Ascending aorta (tissue), 2 donors: ENCODE results near the gene LHX6. TPM values are rescaled to one million over a fixed set of nuclear protein-coding genes. Genes with fewer than 3 reads are reported as not detected.

ENCODE experiments used
- DNase-seq, 2 donors: peaks; one replicate each; pipeline ENCODE4 v3.0.0-alpha.2; 2019; ENCODE audit warnings: low spot score in 2 of 2
- H3K27ac ChIP-seq, 2 donors: fragments of 200-600 bp; sonication (generic); one replicate each; pipeline ENCODE4 v1.5.1; 2016 to 2017; ENCODE audit warnings: mild to moderate bottlenecking in 1 of 2
- H3K27me3 ChIP-seq: fragments of 200-600 bp; sonication (generic); one replicate; pipeline ENCODE4 v1.5.1; 2017
- H3K36me3 ChIP-seq, 2 donors: fragments of 200-600 bp; sonication (generic); one replicate each; pipeline ENCODE4 v1.5.1; 2016
- H3K4me1 ChIP-seq, 2 donors: fragments of 200-600 bp; sonication (generic); one replicate each; pipeline ENCODE4 v1.5.1; 2016 to 2017; ENCODE audit warnings: mild to moderate bottlenecking in 1 of 2
- H3K4me3 ChIP-seq, 2 donors: fragments of 200-600 bp; sonication (generic); one replicate each; pipeline ENCODE4 v1.5.1; 2016 to 2017; ENCODE audit warnings: mild to moderate bottlenecking in 1 of 2
- H3K9me3 ChIP-seq, 2 donors: fragments of 200-600 bp; sonication (generic); one replicate each; pipeline ENCODE4 v1.5.1; 2016
- CTCF ChIP-seq, 3 experiments: fragments of 200-600 bp in 2 of 3; fragments of 450-650 bp in 1 of 3; sonication (generic) in 2 of 3; IDR thresholded peaks; one replicate each; pipeline ENCODE4 v1.5.1; 2016 to 2019; ENCODE audit warnings: antibody characterized with exemption in 3 of 3, mild to moderate bottlenecking in 1 of 3, moderate library complexity in 1 of 3
- intact Hi-C: fragments of 100-400 bp; cut with DNase I; formaldehyde crosslinking; loops from one replicate; pipeline ENCODE4 v1.15.1; 2023
- total RNA-seq: library from RNA; depleted of rRNA; stranded (reverse); fragments of >200 nt; gene quantifications from one replicate; pipeline ENCODE4 v1.1.0, GENCODE V29; 2016

The LHX6 gene
- total RNA-seq, 1 donor from 2014 or later: 141 TPM

DNA sequence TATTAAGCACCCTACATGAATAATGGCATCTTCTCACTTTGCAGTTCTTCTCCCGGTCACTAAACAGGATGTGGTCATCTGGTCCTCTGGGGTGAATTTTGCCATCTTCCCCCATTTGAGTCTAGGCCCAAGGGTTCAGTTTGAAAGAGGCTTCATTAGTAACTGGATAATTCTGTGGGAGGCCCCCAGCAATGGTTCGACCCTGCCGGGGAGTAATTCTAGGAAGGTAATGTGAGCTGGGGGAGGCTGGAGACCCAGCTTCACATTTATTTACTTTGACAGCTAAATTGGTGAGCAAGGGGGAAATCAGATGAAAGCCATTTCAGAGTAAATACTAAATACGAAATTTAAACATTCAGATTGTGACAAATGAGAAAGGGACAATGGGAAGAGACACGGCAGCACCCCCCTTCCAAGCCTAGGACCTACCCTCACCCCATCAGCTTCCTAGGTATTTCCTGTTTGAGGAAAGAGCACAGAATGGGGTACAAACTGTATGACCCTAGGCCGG lies 4.1 kb upstream of the LHX6 start:
- no peak for DNase-seq
- Histone ChIP-seq H3K36me3 (no peaks in the 10 kb centered on the region), H3K9me3 (no peaks in the 10 kb centered on the region), H3K4me1 (peaks cover 3 to 6% of the 10 kb centered on the region in 2 donors), H3K27ac (no peak overlapping the region), H3K27me3 (no peaks in the 10 kb centered on the region), H3K4me3 (no peak overlapping the region)
- intact Hi-C loops: no loop called here
- TF ChIP-seq CTCF (IDR thresholded peaks at IDR 0.05): no peak

DNA sequence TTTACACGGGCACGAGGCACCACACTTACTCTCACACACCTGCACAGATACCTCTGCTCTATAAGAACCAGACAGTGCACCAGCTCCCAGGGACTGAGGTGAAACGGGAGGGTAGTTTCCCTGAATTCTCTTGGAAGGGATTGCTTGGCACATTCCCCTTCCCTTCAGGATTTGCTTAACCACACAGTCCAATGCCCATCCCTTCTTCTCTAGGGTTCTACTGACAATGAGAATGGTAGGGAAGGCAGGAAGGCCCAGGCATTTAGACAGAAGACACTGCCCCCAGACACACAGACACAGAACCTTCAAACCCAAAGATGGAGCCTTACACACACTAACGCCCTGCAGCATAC lies 704 bp upstream of the LHX6 start:
- DNase-seq: no peak

GRCh38 chr9:122228191-122228567 lies 578 bp downstream of the LHX6 start:
- H3K4me3 ChIP-seq: peak overlapping the region; percentile 57 to 62
- DNase-seq: no peak
- intact Hi-C loops: no loop called here
- peaks cover 3 to 16% of the 10 kb centered on the region in 2 donors for H3K4me1 ChIP-seq
- H3K36me3 ChIP-seq: no peaks in the 10 kb centered on the region
- H3K27me3 ChIP-seq: peaks cover 20% of the 10 kb centered on the region
- H3K9me3 ChIP-seq: no peaks in the 10 kb centered on the region
- TF ChIP-seq CTCF (IDR thresholded peaks at IDR 0.05): no peak
- H3K27ac ChIP-seq: no peak overlapping the region

More for the DNA sequence above, 704 bp upstream of the LHX6 start:
- Histone ChIP-seq H3K36me3 (no peaks in the 10 kb centered on the region), H3K27ac (no peak overlapping the region), H3K4me3 (no peak overlapping the region), H3K9me3 (no peaks in the 10 kb centered on the region), H3K27me3 (peaks cover 20% of the 10 kb centered on the region), H3K4me1 (peaks cover 3 to 16% of the 10 kb centered on the region in 2 donors)
- no peak for TF ChIP-seq CTCF (IDR thresholded peaks at IDR 0.05)
- intact Hi-C loops: no loop called here

GRCh38 chr9:122227575-122227900 lies 1.2 kb downstream of the LHX6 start:
- no peak for DNase-seq
- Histone ChIP-seq H3K27ac (no peak overlapping the region), H3K4me1 (peaks cover 3 to 16% of the 10 kb centered on the region in 2 donors), H3K27me3 (peaks cover 20% of the 10 kb centered on the region), H3K4me3 (peak overlapping the region; percentile 57 to 62), H3K36me3 (no peaks in the 10 kb centered on the region), H3K9me3 (no peaks in the 10 kb centered on the region)
- no peak for TF ChIP-seq CTCF (IDR thresholded peaks at IDR 0.05)
- intact Hi-C loops: no loop called here

- no peak for DNase-seq
- H3K9me3 ChIP-seq: no peaks in the 10 kb centered on the region
- no peak for TF ChIP-seq CTCF (IDR thresholded peaks at IDR 0.05)
- H3K27ac ChIP-seq: no peak overlapping the region
- H3K36me3 ChIP-seq: no peaks in the 10 kb centered on the region
- H3K27me3 ChIP-seq: peaks cover 20% of the 10 kb centered on the region
- intact Hi-C loops: no loop called here
- H3K4me1 ChIP-seq: peaks cover 3 to 16% of the 10 kb centered on the region in 2 donors
- H3K4me3 ChIP-seq: peak overlapping the region; percentile 57 to 62
Measured at GRCh38 chr9:122226758-122227574, 1.8 kb downstream of the LHX6 start.
